Transverse colon (tissue), 4 donors: ENCODE results near the gene LRRC8A.

Experiments used
- EP300 ChIP-seq: sonication (generic); formaldehyde crosslinking; IDR thresholded peaks from one replicate; pipeline ENCODE4 v1.6.1; 2017; ENCODE audit warnings: antibody characterized with exemption, low read depth
- POLR2A ChIP-seq: fragments of 450-650 bp; IDR thresholded peaks from one replicate; pipeline ENCODE4 v1.6.1; 2016; ENCODE audit warnings: antibody characterized with exemption, mild to moderate bottlenecking, moderate library complexity
- POLR2AphosphoS5 ChIP-seq, 3 donors: sonication (generic); formaldehyde crosslinking; IDR thresholded peaks; one replicate each; pipeline ENCODE4 v1.6.1; 2016; ENCODE audit warnings: antibody characterized with exemption in 3 of 3
- TF ChIP-seq, protein P1 (sequence below), 5 experiments: fragments of 200-600 bp in 3 of 5; fragments of 450-650 bp in 2 of 5; sonication (generic) in 3 of 5; IDR thresholded peaks; 1 replicate in 2 of 5; 2 replicates in 3 of 5; pipeline ENCODE4 v1.5.1; 2016 to 2017; ENCODE audit warnings: antibody characterized with exemption in 5 of 5, inconsistent platforms in 3 of 5, mild to moderate bottlenecking in 2 of 5, moderate library complexity in 1 of 5

- TF ChIP-seq, protein P1, sequence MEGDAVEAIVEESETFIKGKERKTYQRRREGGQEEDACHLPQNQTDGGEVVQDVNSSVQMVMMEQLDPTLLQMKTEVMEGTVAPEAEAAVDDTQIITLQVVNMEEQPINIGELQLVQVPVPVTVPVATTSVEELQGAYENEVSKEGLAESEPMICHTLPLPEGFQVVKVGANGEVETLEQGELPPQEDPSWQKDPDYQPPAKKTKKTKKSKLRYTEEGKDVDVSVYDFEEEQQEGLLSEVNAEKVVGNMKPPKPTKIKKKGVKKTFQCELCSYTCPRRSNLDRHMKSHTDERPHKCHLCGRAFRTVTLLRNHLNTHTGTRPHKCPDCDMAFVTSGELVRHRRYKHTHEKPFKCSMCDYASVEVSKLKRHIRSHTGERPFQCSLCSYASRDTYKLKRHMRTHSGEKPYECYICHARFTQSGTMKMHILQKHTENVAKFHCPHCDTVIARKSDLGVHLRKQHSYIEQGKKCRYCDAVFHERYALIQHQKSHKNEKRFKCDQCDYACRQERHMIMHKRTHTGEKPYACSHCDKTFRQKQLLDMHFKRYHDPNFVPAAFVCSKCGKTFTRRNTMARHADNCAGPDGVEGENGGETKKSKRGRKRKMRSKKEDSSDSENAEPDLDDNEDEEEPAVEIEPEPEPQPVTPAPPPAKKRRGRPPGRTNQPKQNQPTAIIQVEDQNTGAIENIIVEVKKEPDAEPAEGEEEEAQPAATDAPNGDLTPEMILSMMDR (IDR thresholded peaks at IDR 0.05): no peak
- TF ChIP-seq POLR2A: no peak
- TF ChIP-seq POLR2AphosphoS5 (IDR thresholded peaks at IDR 0.05): no peak
- no peak for TF ChIP-seq EP300
Measured at GRCh38 chr9:128912270-128912853, 30.4 kb downstream of the LRRC8A start.
